Pancreas (tissue), 10 donors: ENCODE measurements around the gene WWOX. TPM values are rescaled to one million over a fixed set of nuclear protein-coding genes. Genes with fewer than 3 reads are reported as not detected.

Source experiments
- ATAC-seq, 4 donors: fragments of 200-7000 bp; cut with Tn5 transposase; one replicate each; pipeline versions ENCODE4 v1.8.0 to v1.9.1; 2020; ENCODE audit warnings: mild to moderate bottlenecking in 4 of 4, moderate library complexity in 4 of 4
- DNase-seq, 6 donors: peaks; one replicate each; pipeline ENCODE4 v3.0.0-alpha.2; 2020
- FAIRE-seq: peaks from 2 replicates; lab custom pipeline; 2012; peaks lifted over from hg19 to GRCh38; lab: Jason Lieb, UNC
- H3K27ac ChIP-seq, 4 donors: fragments of 200-600 bp; sonication (generic); 1 replicate in 3 of 4; 2 replicates in 1 of 4; pipeline versions ENCODE4 v1.5.0 to v1.8.0; 2020
- H3K27me3 ChIP-seq, 4 donors: fragments of 200-600 bp; one replicate each; pipeline ENCODE4 v1.8.0; 2021
- H3K36me3 ChIP-seq, 3 donors: fragments of 200-600 bp; sonication (generic) in 1 of 3; one replicate each; pipeline versions ENCODE4 v1.5.0 to v1.8.0; 2020 to 2021
- H3K4me1 ChIP-seq, 3 donors: fragments of 200-600 bp; one replicate each; pipeline ENCODE4 v1.8.0; 2021
- H3K4me3 ChIP-seq, 4 donors: fragments of 200-600 bp; sonication (generic) in 2 of 4; one replicate each; pipeline versions ENCODE4 v1.5.0 to v1.8.0; 2020 to 2021
- H3K9me3 ChIP-seq, 4 donors: fragments of 200-600 bp; one replicate each; pipeline ENCODE4 v1.8.0; 2021
- WGBS, 2 donors: extraction: QIAGEN DNeasy Blood & Tissue Kit; methylation state at CpG; one replicate each; pipeline ENCODE4 v1.1.7; 2013; 5-methylcytosine and 5-hydroxymethylcytosine counted together
- intact Hi-C, 3 donors: fragments of 100-400 bp; cut with DNase I; formaldehyde crosslinking; loops; one replicate each; pipeline versions ENCODE4 v1.11.1 to v1.14.2; 2022
- polyA plus RNA-seq, 2 donors: library from polyadenylated mRNA; stranded (reverse); fragments of 200-250 nt; gene quantifications; one replicate each; pipeline ENCODE4 v1.2.3, GENCODE V29; 2013
- total RNA-seq, 6 donors: library from RNA; stranded (reverse); fragmentation: NEBNext Ultra II Directional in 4 of 6; extraction: Animal tissue kit (Norgen Biotek cat#: 25700) in 4 of 6; gene quantifications; one replicate each; pipeline versions ENCODE4 v1.2.1 to v1.2.4, GENCODE V29; 2021 to 2023
- TF ChIP-seq, protein P1 (sequence below), 4 donors: fragments of 200-600 bp; sonication (generic) in 3 of 4; IDR thresholded peaks; one replicate each; pipeline versions ENCODE4 v1.5.0 to v1.8.0; 2021; ENCODE audit warnings: antibody characterized with exemption in 4 of 4
- donor health status: healthy with polysubstance abuse.
- donor health status: DM: no; HTN: no; CAD: no; lungs with moderate emphysema.
- donor health status: DM: no; HTN: no; CAD: no.
- donor health status: control.
- donor health status: control.
- donor health status: Bipolar disorder and iron deficiency.
- donor health status: DM: yes; HTN: yes; CAD: no.
- donor health status: DM: no; HTN: no; CAD: no.
- donor health status: DM: no; HTN: no; CAD: no.
- donor health status: DM: yes; HTN: yes; CAD: no.

Gene WWOX
- total and polyA plus RNA-seq, 8 donors: 6.8 to 14.4 (median 10.8) TPM

DNA sequence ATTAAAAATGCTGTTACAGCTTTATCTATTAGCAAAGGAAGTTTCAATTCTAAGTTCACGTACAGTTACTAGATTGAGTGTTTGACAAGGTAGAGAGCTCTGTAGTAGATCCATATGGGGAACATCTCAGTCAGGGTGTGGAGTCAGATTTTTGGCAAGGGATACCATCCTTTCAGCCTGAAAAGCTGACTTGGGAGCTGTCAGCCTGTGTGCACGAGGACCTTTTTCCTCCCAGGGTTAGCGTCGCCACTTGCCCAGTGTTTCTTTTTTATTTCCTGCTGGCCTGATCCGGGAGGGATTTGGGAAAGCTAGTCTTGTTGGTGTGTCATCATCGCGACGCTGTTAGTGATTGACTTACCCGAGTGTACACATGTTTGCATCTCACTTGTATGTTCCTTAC lies 29.5 kb downstream of the WWOX start:
- no peak overlapping the region for H3K4me3 ChIP-seq
- ATAC-seq (no peak), FAIRE-seq (no peak), DNase-seq (no peak)
- 89% methylated on average over 9 of the region's 9 CpGs for WGBS, 2 donors
- no peaks in the 10 kb centered on the region for H3K9me3 ChIP-seq
- H3K4me1 ChIP-seq: peaks cover 4 to 10% (median 7%) of the 10 kb centered on the region in 3 donors
- TF ChIP-seq, protein P1, sequence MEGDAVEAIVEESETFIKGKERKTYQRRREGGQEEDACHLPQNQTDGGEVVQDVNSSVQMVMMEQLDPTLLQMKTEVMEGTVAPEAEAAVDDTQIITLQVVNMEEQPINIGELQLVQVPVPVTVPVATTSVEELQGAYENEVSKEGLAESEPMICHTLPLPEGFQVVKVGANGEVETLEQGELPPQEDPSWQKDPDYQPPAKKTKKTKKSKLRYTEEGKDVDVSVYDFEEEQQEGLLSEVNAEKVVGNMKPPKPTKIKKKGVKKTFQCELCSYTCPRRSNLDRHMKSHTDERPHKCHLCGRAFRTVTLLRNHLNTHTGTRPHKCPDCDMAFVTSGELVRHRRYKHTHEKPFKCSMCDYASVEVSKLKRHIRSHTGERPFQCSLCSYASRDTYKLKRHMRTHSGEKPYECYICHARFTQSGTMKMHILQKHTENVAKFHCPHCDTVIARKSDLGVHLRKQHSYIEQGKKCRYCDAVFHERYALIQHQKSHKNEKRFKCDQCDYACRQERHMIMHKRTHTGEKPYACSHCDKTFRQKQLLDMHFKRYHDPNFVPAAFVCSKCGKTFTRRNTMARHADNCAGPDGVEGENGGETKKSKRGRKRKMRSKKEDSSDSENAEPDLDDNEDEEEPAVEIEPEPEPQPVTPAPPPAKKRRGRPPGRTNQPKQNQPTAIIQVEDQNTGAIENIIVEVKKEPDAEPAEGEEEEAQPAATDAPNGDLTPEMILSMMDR (IDR thresholded peaks at IDR 0.05): no peak
- intact Hi-C loops: loop anchor here in 2 of 3 donors (10.0 kb wide), 1 partner anchor 106 kb away; no protein-coding TSS in a partner anchor
- no peak overlapping the region for H3K27ac ChIP-seq
- H3K36me3 ChIP-seq: no peaks in the 10 kb centered on the region
- no peaks in the 10 kb centered on the region for H3K27me3 ChIP-seq

DNA sequence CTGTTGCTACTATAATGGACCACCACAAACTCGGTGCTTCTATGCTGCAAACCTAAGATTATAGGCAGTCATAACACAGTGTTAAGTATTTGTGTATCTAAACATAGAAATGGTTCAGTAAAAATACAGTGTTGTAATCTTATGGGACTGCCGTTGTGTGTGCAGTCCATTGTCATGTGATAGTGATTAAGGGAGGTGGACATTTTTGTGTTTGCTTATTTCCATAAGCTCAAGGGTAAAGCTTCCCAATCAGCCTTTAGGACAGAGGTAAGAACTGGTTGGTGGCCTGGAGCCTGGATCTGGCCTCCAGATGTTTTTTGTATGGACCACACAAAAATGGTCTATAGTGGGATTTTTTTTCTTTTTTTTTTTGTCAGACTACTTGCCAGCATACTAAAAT lies 29.9 kb downstream of the WWOX start:
- 55 to 63% methylated on average over 2 of the region's 2 CpGs for WGBS, 2 donors

GRCh38 chr16:78130083-78130608 lies 30.7 kb downstream of the WWOX start:
- Histone ChIP-seq H3K36me3 (no peaks in the 10 kb centered on the region), H3K27ac (no peak overlapping the region), H3K9me3 (no peaks in the 10 kb centered on the region), H3K4me3 (no peak overlapping the region), H3K27me3 (no peaks in the 10 kb centered on the region), H3K4me1 (peaks cover 5 to 18% (median 7%) of the 10 kb centered on the region in 3 donors)
- intact Hi-C loops: no loop called here
- TF ChIP-seq, protein P1 (IDR thresholded peaks at IDR 0.05): no peak
- peak in 1 of 4 donors; percentile 53 for ATAC-seq
- no peak for FAIRE-seq
- 65 to 69% methylated on average over 4 of the region's 4 CpGs for WGBS, 2 donors
- DNase-seq: no peak

More for the DNA sequence above, 29.9 kb downstream of the WWOX start:
- DNase-seq: no peak
- no peak for FAIRE-seq
- TF ChIP-seq, protein P1 (IDR thresholded peaks at IDR 0.05): no peak
- intact Hi-C loops: loop anchor here in 2 of 3 donors (10.0 kb wide), 1 partner anchor 105 kb away; no protein-coding TSS in a partner anchor
- ATAC-seq: no peak
- H3K36me3 ChIP-seq: no peaks in the 10 kb centered on the region
- H3K4me1 ChIP-seq: peaks cover 4 to 15% (median 7%) of the 10 kb centered on the region in 3 donors
- no peak overlapping the region for H3K27ac ChIP-seq
- H3K4me3 ChIP-seq: no peak overlapping the region
- no peaks in the 10 kb centered on the region for H3K9me3 ChIP-seq
- no peaks in the 10 kb centered on the region for H3K27me3 ChIP-seq

DNA sequence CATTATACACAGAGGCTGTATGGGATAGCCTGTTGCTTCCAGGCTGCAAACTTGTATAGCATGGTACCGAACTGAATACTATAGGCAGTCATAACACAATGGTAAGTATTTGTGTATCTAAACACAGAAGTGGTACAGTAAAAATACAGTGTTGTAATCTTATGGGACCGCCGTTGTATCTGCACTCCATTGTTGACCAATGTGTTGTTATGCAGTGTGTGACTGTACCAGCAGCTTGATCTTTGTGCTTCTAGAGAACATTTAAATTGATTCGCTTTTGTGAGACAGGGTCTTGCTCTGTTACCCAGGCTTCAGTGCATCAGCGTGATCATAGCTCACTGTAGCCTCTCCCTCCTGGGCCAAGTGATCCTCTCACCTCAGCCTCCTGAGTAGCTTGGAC lies 31.5 kb downstream of the WWOX start:
- TF ChIP-seq, protein P1 (IDR thresholded peaks at IDR 0.05): no peak
- no peaks in the 10 kb centered on the region for H3K36me3 ChIP-seq
- H3K27me3 ChIP-seq: no peaks in the 10 kb centered on the region
- H3K9me3 ChIP-seq: no peaks in the 10 kb centered on the region
- H3K4me1 ChIP-seq: peaks cover 8 to 18% (median 9%) of the 10 kb centered on the region in 3 donors
- 78 to 84% methylated on average over 5 of the region's 5 CpGs for WGBS, 2 donors
- no peak for DNase-seq
- intact Hi-C loops: no loop called here
- no peak overlapping the region for H3K27ac ChIP-seq
- no peak for FAIRE-seq
- no peak overlapping the region for H3K4me3 ChIP-seq
- ATAC-seq: no peak

DNA sequence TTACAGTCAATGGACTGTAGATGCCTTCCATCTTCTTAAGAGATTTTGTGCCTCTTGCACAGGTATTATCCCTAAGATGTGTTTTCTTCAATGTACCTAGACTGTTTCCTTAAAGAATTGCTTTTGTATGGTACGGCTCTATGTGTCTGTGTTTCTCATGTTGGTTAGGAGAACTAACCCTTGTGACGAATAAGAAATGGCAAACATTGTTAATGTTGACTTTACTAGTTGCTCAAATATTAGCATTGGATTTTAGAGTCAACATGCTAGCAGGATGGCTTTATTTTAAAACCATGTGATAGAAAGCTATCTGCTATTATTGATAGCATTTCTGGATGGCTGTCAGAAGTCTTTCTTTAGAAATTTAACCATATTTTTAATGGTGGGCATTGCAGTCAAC lies 34.5 kb downstream of the WWOX start:
- Histone ChIP-seq H3K4me3 (no peak overlapping the region), H3K4me1 (peaks cover 8 to 18% (median 12%) of the 10 kb centered on the region in 3 donors), H3K27ac (no peak overlapping the region), H3K9me3 (no peaks in the 10 kb centered on the region), H3K27me3 (no peaks in the 10 kb centered on the region), H3K36me3 (no peaks in the 10 kb centered on the region)
- ATAC-seq (peak; percentile 87 to 97 (median 94)), DNase-seq (no peak), FAIRE-seq (no peak)
- TF ChIP-seq, protein P1 (IDR thresholded peaks at IDR 0.05): no peak
- intact Hi-C loops: no loop called here
- 18 to 29% methylated on average over 2 of the region's 2 CpGs for WGBS, 2 donors
